ENCODE data around the gene PRLR. TPM values are rescaled to one million over a fixed set of nuclear protein-coding genes. Genes with fewer than 3 reads are reported as not detected.

Gene PRLR
- total and polyA plus RNA-seq, 2 of the 8 experiments (the other 6 are each of a cell fraction or from before 2014, with no cell fraction given) = 0.53 to 2.5 TPM

- TF ChIP-seq RNF2 (IDR thresholded peaks at IDR 0.05; ENCODE audit: borderline replicate concordance, low read depth, low read length, missing control alignments, poor library complexity, severe bottlenecking) (no peak), TBP (IDR thresholded peaks at IDR 0.05; ENCODE audit: low read depth, low read length) (no peak)
Observed at GRCh38 chr5:35236770-35237169, 6.5 kb upstream of the PRLR start (continued).
